ENCODE measurements around the gene ACTR2.
"Not testable (repeated sequence)": the region's sequence is repeated elsewhere in the genome, so short reads cannot be mapped to it uniquely, and the experiment has no call there.

The ACTR2 gene

GRCh38 chr2:65227456-65228262 is at the start of gene ACTR2:
Gene ACTR2, plus strand, starts transcription at chr2:65227831. Its CDS starts 79 bp downstream, at chr2:65227910.
- no peaks in the 10 kb centered on the region for H3K9me3 ChIP-seq (replicated peaks in 1 of 11)
- H3K4me3 ChIP-seq = peak within 1 kb of the TSS; percentile 89 to 100 (median 98)
- peak within 1 kb of the TSS; percentile 87 to 97 (median 92) for H3K4me2 ChIP-seq
- peak within 1 kb of the TSS; percentile 98 to 100 (median 100) for H3K27ac ChIP-seq
- H3K4me1 ChIP-seq = peaks cover 42 to 54% (median 48%) of the 10 kb centered on the region in 10 experiments
- H4K20me1 ChIP-seq = peaks cover 40 to 44% (median 43%) of the 10 kb centered on the region in 11 experiments
- H3K36me3 ChIP-seq = peaks cover 15 to 33% (median 20%) of the 10 kb centered on the region in 11 experiments
- TF ChIP-seq Cebpa-rat (IDR thresholded peaks at IDR 0.05) = no peak
- peak within 1 kb of the TSS; percentile 98 to 100 (median 100) for H3K9ac ChIP-seq
- H3K27me3 ChIP-seq = no peaks in the 10 kb centered on the region

GRCh38 chr2:65182570-65182969 is 45.1 kb upstream of the ACTR2 start:
- Histone ChIP-seq H3K4me3 (no peak overlapping the region), H3K4me2 (no peak overlapping the region), H3K36me3 (no peaks in the 10 kb centered on the region), H3K9ac (no peak overlapping the region), H3K27ac (no peak overlapping the region), H3K27me3 (no peaks in the 10 kb centered on the region), H3K4me1 (peaks cover 0 to 3% (median 0%) of the 10 kb centered on the region in 10 experiments; a peak in 3 of 20 replicates), H4K20me1 (no peaks in the 10 kb centered on the region), H3K9me3 (replicated peaks in 1 of 11) (no peaks in the 10 kb centered on the region)
- no peak for TF ChIP-seq Cebpa-rat (IDR thresholded peaks at IDR 0.05)

- not testable (repeated sequence) for H3K4me2 ChIP-seq; H3K4me3 ChIP-seq; H3K27me3 ChIP-seq; H3K9ac ChIP-seq; H4K20me1 ChIP-seq; H3K9me3 ChIP-seq (replicated peaks in 1 of 11); H3K27ac ChIP-seq; H3K36me3 ChIP-seq; H3K4me1 ChIP-seq
Measured at GRCh38 chr2:65183406-65183805, 44.2 kb upstream of the ACTR2 start.

- Histone ChIP-seq H3K9ac (no peak overlapping the region), H3K4me2 (no peak overlapping the region), H3K9me3 (replicated peaks in 1 of 11) (no peaks in the 10 kb centered on the region), H3K36me3 (no peaks in the 10 kb centered on the region), H3K4me1 (peaks cover 0 to 3% (median 0%) of the 10 kb centered on the region in 10 experiments; a peak in 3 of 20 replicates), H3K4me3 (no peak overlapping the region), H3K27me3 (no peaks in the 10 kb centered on the region), H4K20me1 (no peaks in the 10 kb centered on the region), H3K27ac (no peak overlapping the region)
- TF ChIP-seq Cebpa-rat (IDR thresholded peaks at IDR 0.05) = no peak
Measured at GRCh38 chr2:65185012-65185411, 42.6 kb upstream of the ACTR2 start.

GRCh38 chr2:65186093-65186868 is 41.4 kb upstream of the ACTR2 start:
- Histone ChIP-seq H3K4me1 (peaks cover 0 to 3% (median 0%) of the 10 kb centered on the region in 10 experiments; a peak in 3 of 20 replicates), H4K20me1 (no peaks in the 10 kb centered on the region), H3K4me3 (no peak overlapping the region), H3K9me3 (replicated peaks in 1 of 11) (no peaks in the 10 kb centered on the region), H3K27me3 (no peaks in the 10 kb centered on the region), H3K27ac (no peak overlapping the region), H3K4me2 (no peak overlapping the region), H3K9ac (no peak overlapping the region), H3K36me3 (no peaks in the 10 kb centered on the region)
- TF ChIP-seq Cebpa-rat (IDR thresholded peaks at IDR 0.05) = no peak

GRCh38 chr2:65186872-65187851 is 40.5 kb upstream of the ACTR2 start:
- Histone ChIP-seq H3K4me2 (peak overlapping the region in 2 of 11 experiments; percentile 2 to 40; a peak in 1 of 22 replicates), H3K9ac (no peak overlapping the region), H3K4me3 (no peak overlapping the region), H4K20me1 (no peaks in the 10 kb centered on the region), H3K27ac (no peak overlapping the region), H3K4me1 (peaks cover 0 to 3% (median 0%) of the 10 kb centered on the region in 10 experiments; a peak in 3 of 20 replicates), H3K27me3 (no peaks in the 10 kb centered on the region), H3K9me3 (replicated peaks in 1 of 11) (no peaks in the 10 kb centered on the region), H3K36me3 (no peaks in the 10 kb centered on the region)
- TF ChIP-seq Cebpa-rat (IDR thresholded peaks at IDR 0.05) = no peak

- no peak overlapping the region for H3K9ac ChIP-seq
- H3K27me3 ChIP-seq = no peaks in the 10 kb centered on the region
- H3K9me3 ChIP-seq (replicated peaks in 1 of 11) = no peaks in the 10 kb centered on the region
- H3K4me3 ChIP-seq = no peak overlapping the region
- 0 out of 22 replicates have a peak, but pooled peaks of 1 of the 11 experiments have one; percentile 22 for TF ChIP-seq Cebpa-rat (IDR thresholded peaks at IDR 0.05)
- no peak overlapping the region for H3K27ac ChIP-seq
- H3K4me2 ChIP-seq = peak overlapping the region in 4 of 11 experiments; percentile 2 to 39 (median 24); a peak in 6 of 22 replicates
- no peaks in the 10 kb centered on the region for H3K36me3 ChIP-seq
- peaks cover 0 to 8% (median 5%) of the 10 kb centered on the region in 10 experiments; a peak in 10 of 20 replicates for H3K4me1 ChIP-seq
- H4K20me1 ChIP-seq = no peaks in the 10 kb centered on the region
Measured at GRCh38 chr2:65193446-65193845, 34.2 kb upstream of the ACTR2 start.

GRCh38 chr2:65198737-65199136 is 28.9 kb upstream of the ACTR2 start:
- H3K9me3 ChIP-seq (replicated peaks in 1 of 11) = peaks cover 0 to 3% (median 0%) of the 10 kb centered on the region in 11 experiments; a peak in 3 of 22 replicates
- H4K20me1 ChIP-seq = no peaks in the 10 kb centered on the region
- H3K9ac ChIP-seq = no peak overlapping the region
- H3K27me3 ChIP-seq = no peaks in the 10 kb centered on the region
- H3K4me3 ChIP-seq = no peak overlapping the region
- peaks cover 0 to 3% (median 1%) of the 10 kb centered on the region in 10 experiments; a peak in 10 of 20 replicates for H3K4me1 ChIP-seq
- no peak overlapping the region for H3K4me2 ChIP-seq
- TF ChIP-seq Cebpa-rat (IDR thresholded peaks at IDR 0.05) = no peak
- no peaks in the 10 kb centered on the region for H3K36me3 ChIP-seq
- H3K27ac ChIP-seq = no peak overlapping the region
